ENCODE measurements around the gene SEMA3A.

The SEMA3A gene

DNA sequence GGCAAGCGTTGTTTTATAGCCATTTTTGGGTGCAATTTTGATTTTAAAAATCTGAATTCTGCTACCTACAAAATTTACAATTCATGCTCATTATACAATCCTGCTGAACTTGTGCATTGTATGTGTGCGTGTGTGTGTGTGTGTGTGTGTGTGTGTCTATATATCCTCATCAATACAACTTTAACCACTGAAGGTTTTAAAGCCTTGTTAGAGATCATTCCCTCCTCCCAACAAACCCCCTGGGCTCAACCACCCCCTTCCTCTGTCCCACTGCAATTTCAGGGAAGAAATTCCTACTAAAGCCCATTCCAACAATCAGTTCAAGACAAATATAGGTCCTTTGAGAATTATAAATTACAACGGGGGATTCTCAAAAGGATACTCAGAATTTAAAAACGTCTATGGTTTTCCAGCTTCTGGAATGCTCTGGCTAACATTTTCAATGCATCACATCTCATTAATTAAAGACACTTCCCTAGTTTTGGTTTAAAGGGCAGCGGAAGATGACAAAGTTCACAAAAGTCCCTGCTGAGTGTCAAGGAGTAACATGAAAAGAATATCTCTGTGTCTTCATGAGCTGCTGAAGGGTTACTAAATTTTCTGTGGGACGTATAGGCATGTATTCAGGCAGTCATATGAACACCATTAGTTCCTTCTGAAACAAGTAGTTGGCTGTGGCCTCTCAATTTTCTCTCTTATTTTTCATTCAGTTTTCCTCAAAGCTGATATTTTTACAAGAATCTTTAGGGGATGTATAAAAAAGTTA lies 889 bp upstream of the SEMA3A start:
- no peak for DNase-seq

- DNase-seq: no peak
Measured at GRCh38 chr7:84193747-84194146, 842 bp downstream of the SEMA3A start.

- DNase-seq: no peak
Measured at GRCh38 chr7:84191842-84192241, 2.7 kb downstream of the SEMA3A start.

DNA sequence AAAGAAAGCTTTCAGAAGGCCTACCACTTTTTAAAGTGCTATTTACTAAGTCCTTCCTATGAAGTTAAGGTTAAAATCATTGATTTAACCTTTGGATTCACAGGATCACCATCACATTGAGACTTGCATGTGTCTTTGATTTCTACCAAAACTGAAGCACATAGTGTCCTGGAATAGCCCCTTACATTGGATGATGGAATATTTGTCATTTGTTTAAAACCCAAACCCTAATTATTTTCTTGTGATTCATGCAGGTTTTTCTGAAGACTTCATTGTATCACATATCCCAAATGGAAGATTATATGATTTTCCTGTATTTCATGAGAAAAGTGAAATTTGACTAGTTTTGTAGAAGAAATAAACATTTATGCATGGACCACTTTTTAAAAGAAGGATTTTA lies 3.3 kb downstream of the SEMA3A start:
- DNase-seq: no peak

DNA sequence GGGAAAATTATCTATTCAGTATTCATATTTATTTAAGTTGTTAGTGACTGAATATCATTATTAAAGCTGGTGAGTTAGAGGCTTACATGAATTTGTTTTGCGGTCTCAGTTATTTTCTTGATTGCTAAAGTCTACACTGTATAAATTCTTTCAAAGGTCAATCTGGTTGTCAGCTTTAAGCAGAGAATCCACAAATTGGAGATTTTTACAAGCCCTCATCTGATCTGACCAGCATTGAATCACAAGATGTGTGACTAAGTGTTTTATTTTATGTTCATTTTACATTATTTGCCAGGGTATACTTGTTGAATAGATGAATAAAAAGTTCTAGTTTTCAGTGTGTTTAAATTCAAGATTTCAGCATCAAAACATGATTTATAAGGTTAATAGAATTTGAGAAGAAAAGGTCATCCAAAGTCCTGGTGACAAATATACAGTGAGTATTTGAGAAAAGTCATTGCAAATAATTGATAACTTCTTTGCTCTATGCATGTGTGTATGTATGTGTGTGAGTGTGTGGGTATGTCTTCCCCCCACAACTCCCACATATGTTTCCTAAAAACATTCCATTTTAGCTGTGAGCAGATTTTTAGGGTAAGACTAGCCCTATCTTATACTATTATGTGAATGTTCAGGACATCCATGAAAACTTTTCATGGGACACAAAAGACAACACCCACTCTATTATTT lies 4.4 kb downstream of the SEMA3A start:
- no peak for DNase-seq

DNA sequence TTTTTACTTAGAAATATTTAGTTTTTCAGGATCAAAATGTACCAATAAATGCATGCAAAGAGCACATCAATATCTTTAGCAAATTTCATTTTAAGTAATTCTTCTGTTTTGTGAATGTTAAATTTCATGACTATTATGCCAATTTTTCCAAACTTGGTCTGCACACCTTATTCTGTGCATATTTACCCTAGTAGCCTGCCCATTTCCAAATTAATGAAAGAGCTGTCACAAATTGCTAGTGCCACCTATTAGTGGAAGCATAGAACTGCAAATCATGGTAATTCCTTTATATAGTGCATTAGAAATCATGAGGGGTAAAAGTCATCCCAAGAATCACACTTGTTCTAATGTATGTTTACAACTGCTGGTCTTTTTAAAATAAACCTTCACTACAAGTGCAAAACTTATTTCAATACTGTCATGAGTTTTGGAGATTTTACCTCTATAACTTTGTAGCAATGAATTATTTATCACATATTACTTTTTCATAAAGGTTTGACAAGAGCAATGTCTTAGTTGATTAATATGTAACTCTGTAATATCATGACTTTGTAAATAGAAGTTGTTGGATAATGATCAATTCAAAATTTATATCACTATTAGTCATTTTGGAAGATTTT lies 5.7 kb downstream of the SEMA3A start:
- no peak for DNase-seq

GRCh38 chr7:84187813-84188510 lies 6.6 kb downstream of the SEMA3A start:
- no peak for DNase-seq

DNA sequence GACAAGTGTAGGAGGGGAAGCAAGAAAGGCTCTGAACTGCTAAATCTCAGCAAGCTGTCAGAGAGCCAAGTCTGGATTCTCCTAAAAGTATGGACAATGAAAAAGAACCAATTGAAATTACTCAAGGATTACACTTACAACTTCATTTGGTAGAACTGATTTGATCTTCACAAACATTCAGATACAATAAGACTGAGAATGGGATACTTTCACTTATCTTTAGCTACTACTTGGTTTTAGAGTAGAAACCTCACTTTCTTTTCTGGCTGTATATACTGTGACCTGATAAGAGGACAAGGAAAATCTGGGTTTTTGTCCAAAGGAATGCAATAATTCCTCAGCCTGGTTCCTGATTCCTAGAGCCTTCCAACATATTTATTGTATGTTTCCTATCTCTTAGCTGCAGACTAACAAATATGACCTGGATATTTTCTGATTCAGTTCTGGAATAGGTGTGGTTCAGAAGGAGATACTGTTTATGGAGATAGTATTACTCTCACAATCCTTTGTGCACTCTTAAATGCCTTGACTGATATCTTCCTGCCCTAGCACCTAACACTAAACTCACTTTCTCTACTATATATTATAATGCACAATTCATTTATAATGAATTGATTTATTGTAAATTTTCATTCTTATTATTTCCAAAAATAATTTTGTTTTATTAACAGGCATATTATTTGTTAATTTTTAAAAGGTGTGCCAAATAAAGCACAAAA lies 7.3 kb downstream of the SEMA3A start:
- no peak for DNase-seq

- no peak for DNase-seq
Measured at GRCh38 chr7:84183741-84184140, 10.8 kb downstream of the SEMA3A start.

GRCh38 chr7:84182301-84182700 lies 12.3 kb downstream of the SEMA3A start:
- no peak for DNase-seq

DNA sequence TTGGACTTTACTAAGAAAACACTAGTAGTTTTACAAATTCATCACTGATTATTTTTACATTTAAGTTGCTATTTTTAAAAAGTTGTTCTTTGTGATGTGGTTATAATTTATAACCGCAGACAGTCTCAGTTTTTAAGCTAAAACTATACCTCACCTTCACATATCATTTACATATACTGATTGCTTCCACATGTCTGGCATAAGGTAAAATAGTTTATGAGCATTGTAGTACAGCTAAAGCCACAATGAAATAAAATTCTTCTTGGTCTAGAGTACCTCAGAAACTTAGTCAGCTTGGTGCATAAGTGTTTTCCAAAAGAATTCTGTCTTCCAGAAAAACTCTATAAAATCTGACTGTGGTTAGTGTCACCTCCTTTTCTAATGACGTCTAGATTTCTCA lies 13.0 kb downstream of the SEMA3A start:
- DNase-seq: no peak

DNA sequence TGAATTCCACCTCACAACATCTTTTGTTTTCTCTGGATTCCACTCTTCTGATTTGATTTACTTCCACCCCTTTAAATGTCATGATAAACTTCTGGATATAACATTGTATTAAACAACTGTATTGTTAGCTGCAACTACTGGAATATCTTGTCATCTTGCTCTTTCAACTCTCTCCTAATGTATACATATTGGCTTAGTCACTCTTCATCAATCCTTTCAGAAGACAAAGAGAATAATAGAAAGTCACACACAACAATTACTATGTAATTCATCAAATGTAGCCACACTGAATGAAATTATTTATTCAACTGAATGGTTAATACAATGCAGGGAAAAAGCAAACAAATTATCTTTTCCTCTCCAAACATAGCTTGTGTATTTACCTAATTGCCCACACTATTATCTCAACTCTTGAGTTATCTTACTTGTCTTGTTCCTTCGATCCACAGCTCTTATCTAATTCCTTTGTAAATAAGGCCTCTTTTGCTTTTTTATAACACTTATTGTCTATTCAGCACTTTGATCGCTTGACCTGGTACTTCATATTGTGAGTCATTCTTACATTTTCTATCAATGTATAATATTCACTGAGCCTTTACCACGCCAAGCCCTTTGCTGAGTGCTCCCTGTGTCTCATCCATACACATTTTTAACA lies 16.7 kb downstream of the SEMA3A start:
- peak; percentile 89 for DNase-seq

GRCh38 chr7:84176716-84177115 lies 17.9 kb downstream of the SEMA3A start:
- DNase-seq: no peak

GRCh38 chr7:84175461-84175860 lies 19.1 kb downstream of the SEMA3A start:
- no peak for DNase-seq

GRCh38 chr7:84170646-84171045 lies 23.9 kb downstream of the SEMA3A start:
- no peak for DNase-seq

- DNase-seq: no peak
Measured at GRCh38 chr7:84162584-84162983, 32.0 kb downstream of the SEMA3A start.

DNA sequence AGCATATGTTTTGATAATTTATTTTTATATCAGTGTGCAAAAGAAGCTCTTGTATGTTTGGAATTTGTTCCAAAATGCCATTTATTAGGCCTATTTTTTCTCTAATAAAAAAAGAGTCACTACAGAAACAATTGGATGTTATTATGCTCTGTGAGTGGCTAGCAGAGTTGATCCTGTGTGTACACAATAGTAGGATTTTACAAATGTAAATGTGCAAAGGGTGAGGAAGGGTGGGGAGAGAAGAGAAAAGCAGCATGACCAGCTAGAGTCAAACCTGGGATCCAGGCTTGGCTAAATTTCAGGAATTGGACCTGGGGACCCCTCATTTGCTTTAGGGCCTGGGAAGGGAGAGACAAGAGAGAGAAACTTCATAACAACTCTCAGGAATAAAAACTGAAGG lies 32.5 kb downstream of the SEMA3A start:
- DNase-seq: no peak

DNA sequence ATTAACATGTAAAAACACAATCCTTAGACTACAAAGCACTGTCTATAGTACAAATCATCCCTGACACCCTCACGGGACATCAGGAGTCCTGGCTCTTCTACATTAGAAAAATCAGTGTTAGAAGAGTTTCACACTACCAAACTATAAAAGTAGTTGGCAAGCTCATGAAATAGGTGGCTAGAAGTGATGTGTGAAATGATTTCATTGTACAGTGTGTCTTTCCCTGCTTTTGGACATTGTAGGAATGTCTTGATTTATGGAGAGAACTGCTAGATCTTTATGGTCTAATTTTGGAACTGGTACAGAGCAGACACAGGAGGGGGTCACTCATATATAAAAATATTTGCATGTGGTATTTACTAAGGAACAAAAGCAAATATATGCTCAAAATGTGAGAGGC lies 33.2 kb downstream of the SEMA3A start:
- DNase-seq: no peak

DNA sequence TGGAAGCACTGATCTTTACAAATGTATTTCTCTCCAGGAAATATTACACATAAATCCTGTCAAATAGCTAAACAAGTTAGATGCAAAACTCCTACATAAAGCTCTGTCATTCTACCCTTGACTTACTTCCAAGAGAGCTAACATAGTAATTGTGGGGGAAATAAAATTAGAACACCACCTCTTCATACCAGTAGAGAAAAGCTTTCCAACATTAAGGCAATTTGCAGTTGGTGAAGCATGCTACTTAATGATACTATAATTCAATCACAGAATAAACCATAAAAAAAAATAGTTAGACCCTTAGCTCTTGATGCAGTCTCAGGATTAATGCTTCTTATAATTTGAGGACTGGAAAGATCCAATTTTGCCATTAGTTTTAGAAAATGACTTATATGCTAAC lies 35.2 kb downstream of the SEMA3A start:
- no peak for DNase-seq

- no peak for DNase-seq
Measured at GRCh38 chr7:84157171-84157570, 37.4 kb downstream of the SEMA3A start.

DNA sequence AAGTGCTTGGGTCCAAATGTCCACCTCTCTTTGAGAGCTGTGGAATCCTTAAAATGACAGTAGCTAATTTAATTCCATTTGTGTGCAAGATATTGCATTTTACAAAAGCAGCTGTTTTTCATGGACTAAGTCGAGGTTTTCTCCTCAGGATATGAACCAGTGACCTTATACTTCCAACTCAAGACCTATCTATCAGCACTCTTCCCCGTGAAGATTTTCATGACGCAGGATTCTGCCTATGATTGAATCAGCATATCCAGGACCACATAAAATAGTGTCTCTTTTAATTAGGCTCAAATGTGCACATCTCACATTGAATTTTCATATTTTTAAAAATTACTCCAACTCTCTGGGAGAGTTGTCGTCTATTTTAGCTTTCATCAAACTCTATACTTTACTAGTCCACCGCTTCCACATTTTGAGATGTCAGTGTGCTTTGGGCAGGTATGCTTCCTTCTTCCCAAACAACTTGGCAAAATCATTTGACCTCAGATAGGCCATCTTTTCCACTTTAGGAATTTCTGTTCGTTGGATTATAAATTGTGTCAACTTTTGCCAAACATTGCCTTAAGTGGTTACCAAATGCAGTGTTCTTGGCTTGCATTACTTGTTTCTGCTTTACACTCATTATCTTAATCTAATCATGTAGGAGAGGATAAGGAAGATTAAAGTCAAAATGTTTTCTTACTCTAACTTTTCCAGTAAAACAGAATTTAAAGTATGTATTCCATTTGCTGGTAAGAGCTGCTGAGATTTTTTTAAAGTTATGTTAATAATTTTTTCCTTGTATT lies 39.4 kb downstream of the SEMA3A start:
- DNase-seq: no peak

- no peak for DNase-seq
Measured at GRCh38 chr7:84152995-84153394, 41.6 kb downstream of the SEMA3A start.
